ENCODE measurements around the gene ATG2B. TPM values are rescaled to one million over a fixed set of nuclear protein-coding genes. Genes with fewer than 3 reads are reported as not detected.

The ATG2B gene
- total and polyA plus RNA-seq, 9 of the 15 experiments (the other 6 are each of a cell fraction or from before 2014, with no cell fraction given) = 0.83 to 12.9 (median 8.7) TPM

DNA sequence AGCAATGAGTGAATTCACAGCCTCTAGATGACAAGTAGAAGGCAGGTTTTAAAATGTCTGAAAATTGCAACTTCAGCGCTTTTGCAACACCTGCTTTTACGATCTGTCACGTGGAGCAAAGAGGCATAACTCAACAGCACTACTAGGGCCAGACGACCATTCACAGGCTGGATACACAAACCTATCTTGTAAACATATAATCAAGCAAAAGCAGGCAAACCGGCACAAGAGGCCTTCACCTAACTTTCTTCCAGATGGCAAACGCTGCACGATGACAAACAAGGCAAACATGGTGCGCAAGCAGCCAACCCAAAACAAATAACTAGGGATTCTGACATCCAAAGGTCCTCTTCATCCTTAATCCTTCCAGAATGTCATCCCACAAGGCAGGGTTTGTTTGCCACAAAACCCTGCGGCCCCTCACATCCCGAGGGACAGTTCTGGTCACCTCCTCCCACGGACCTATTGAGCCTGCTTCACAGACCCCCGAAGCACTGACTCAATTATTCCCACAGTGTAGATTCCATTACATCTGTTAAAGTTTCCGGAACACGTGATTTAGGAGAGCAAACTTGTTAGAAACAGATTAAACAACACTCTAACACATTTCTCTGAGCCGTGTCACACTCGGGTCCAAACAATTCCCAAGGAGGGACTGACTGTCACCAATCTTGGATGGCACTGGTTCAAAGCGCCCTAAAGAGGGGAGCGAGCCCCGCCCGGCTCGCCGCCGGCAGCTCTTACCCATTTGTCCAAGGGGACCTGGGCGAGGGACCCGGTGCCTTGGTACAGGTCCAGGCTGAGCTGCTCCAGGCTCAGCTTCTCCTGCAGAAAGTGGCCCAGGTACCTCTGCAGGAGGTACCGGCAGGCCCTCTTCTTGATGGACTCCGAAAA is 823 bp downstream of the ATG2B start (continued):
- TF ChIP-seq, protein P1, sequence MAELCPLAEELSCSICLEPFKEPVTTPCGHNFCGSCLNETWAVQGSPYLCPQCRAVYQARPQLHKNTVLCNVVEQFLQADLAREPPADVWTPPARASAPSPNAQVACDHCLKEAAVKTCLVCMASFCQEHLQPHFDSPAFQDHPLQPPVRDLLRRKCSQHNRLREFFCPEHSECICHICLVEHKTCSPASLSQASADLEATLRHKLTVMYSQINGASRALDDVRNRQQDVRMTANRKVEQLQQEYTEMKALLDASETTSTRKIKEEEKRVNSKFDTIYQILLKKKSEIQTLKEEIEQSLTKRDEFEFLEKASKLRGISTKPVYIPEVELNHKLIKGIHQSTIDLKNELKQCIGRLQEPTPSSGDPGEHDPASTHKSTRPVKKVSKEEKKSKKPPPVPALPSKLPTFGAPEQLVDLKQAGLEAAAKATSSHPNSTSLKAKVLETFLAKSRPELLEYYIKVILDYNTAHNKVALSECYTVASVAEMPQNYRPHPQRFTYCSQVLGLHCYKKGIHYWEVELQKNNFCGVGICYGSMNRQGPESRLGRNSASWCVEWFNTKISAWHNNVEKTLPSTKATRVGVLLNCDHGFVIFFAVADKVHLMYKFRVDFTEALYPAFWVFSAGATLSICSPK (IDR thresholded peaks at IDR 0.05; ENCODE audit: borderline replicate concordance) = no peak
- TF ChIP-seq MAFF (IDR thresholded peaks at IDR 0.05; ENCODE audit: low read length) (peak; percentile 100), PHB (CRISPR knock-in tag; IDR thresholded peaks at IDR 0.05) (no peak), COPS2 (conservative IDR thresholded peaks at IDR 0.05) (no peak), ZNF316 (IDR thresholded peaks at IDR 0.05) (peak; percentile 100), EP300 (IDR thresholded peaks at IDR 0.05; ENCODE audit: low read length) (no peak), DNMT1 (IDR thresholded peaks at IDR 0.05) (no peak), RCOR1 (IDR thresholded peaks at IDR 0.05; ENCODE audit: borderline replicate concordance in 1 of 2, low read depth in 2 of 2, low read length in 2 of 2) (no peak), BCOR (IDR thresholded peaks at IDR 0.05) (no peak), ZC3H11A (IDR thresholded peaks at IDR 0.05; ENCODE audit: low read depth, low read length) (no peak), KLF13 (tag; IDR thresholded peaks at IDR 0.05; ENCODE audit: borderline replicate concordance, low read depth) (no peak)
- TF ChIP-seq, protein P2, sequence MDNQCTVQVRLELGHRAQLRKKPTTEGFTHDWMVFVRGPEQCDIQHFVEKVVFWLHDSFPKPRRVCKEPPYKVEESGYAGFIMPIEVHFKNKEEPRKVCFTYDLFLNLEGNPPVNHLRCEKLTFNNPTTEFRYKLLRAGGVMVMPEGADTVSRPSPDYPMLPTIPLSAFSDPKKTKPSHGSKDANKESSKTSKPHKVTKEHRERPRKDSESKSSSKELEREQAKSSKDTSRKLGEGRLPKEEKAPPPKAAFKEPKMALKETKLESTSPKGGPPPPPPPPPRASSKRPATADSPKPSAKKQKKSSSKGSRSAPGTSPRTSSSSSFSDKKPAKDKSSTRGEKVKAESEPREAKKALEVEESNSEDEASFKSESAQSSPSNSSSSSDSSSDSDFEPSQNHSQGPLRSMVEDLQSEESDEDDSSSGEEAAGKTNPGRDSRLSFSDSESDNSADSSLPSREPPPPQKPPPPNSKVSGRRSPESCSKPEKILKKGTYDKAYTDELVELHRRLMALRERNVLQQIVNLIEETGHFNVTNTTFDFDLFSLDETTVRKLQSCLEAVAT (IDR thresholded peaks at IDR 0.05) = no peak
